Vagina (tissue), 2 donors: ENCODE measurements around the gene DIAPH3.

Experiments used
- POLR2AphosphoS5 ChIP-seq, 2 donors: sonication (generic); formaldehyde crosslinking; IDR thresholded peaks; one replicate each; pipeline ENCODE4 v1.9.0; 2017; ENCODE audit warnings: antibody characterized with exemption in 2 of 2, mild to moderate bottlenecking in 2 of 2, low read depth in 1 of 2; ENCODE audit not compliant: insufficient read depth in 1 of 2
- TF ChIP-seq, protein P1 (sequence below), 3 experiments: fragments of 450-650 bp in 2 of 3; fragments of 200-600 bp in 1 of 3; sonication (generic) in 1 of 3; IDR thresholded peaks; one replicate each; pipeline ENCODE4 v1.5.1; 2017 to 2019; ENCODE audit warnings: antibody characterized with exemption in 3 of 3, mild to moderate bottlenecking in 2 of 3, moderate library complexity in 2 of 3

DNA sequence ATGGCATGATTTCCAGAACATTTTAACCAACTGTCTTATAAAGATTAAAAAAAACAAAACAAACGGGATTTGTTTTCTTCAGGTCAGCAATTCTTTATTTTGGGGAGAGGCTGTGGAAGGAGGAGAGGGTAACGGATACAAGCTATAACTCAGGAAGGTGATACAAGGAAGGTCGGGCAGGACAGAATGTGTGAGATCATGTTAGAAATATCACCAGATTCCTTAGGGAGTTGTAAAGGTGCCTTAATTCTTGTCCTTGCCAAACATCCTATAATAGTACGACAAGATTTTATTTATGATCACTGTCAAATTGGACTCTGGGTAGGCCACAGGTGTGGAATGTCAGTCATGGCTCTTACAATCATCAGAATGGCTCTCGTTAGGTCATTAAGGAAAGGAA lies 503.1 kb downstream of the DIAPH3 start:
- TF ChIP-seq POLR2AphosphoS5 (IDR thresholded peaks at IDR 0.05; ENCODE audit: insufficient read depth in 1 of 2, low read depth in 1 of 2), result no peak
- TF ChIP-seq, protein P1, sequence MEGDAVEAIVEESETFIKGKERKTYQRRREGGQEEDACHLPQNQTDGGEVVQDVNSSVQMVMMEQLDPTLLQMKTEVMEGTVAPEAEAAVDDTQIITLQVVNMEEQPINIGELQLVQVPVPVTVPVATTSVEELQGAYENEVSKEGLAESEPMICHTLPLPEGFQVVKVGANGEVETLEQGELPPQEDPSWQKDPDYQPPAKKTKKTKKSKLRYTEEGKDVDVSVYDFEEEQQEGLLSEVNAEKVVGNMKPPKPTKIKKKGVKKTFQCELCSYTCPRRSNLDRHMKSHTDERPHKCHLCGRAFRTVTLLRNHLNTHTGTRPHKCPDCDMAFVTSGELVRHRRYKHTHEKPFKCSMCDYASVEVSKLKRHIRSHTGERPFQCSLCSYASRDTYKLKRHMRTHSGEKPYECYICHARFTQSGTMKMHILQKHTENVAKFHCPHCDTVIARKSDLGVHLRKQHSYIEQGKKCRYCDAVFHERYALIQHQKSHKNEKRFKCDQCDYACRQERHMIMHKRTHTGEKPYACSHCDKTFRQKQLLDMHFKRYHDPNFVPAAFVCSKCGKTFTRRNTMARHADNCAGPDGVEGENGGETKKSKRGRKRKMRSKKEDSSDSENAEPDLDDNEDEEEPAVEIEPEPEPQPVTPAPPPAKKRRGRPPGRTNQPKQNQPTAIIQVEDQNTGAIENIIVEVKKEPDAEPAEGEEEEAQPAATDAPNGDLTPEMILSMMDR (IDR thresholded peaks at IDR 0.05), result no peak
